ENCODE measurements around the gene PRAMEF10. TPM values are rescaled to one million over a fixed set of nuclear protein-coding genes. Genes with fewer than 3 reads are reported as not detected.
"Not testable (repeated sequence)": the region's sequence is repeated elsewhere in the genome, so short reads cannot be mapped to it uniquely, and the experiment has no call there.

The PRAMEF10 gene, protein sequence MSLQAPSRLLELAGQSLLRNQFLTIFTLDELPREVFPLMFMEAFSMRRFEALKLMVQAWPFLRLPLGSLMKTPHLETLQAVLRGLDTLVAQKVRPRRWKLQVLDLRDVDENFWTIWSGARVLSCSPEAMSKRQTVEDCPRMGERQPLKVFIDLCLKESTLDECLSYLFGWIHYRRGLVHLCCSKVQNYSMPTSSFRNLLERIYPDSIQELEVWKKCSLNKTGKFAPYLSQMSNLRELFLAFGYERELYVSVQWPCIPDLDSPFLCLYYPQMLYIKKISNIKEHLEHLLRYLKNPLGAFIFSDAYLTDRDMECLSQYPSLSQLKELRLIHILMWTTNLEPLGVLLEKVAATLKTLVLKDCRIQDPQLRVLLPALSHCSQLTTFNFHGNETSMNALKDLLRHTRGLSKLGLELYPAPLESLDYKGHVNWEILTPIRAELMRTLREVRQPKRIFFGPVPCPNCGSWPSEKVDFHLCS
- not detected in 2 replicates for total RNA-seq (2016; rRNA removed; fragmentation: Illumina TruSeq; extraction: Trizol)
- not detected in 2 replicates for total RNA-seq (2016; cell fraction: cytosol; rRNA removed; fragmentation: Illumina TruSeq; extraction: Trizol; ENCODE audit: low read depth)
- total RNA-seq (2016; cell fraction: insoluble cytoplasmic fraction; rRNA removed; fragmentation: Illumina TruSeq; extraction: Trizol), result not detected in 2 replicates
- not detected in 2 replicates for total RNA-seq (2016; cell fraction: membrane; rRNA removed; fragmentation: Illumina TruSeq; extraction: Trizol)
- total RNA-seq (2016; cell fraction: nucleus; rRNA removed; fragmentation: Illumina TruSeq; extraction: Trizol), result not detected in 2 replicates
- polyA plus RNA-seq (2011; rRNA removed), result not detected in 2 replicates
- not detected in 2 replicates for polyA plus RNA-seq (2011; cell fraction: cytosol; rRNA removed)
- not detected in 2 replicates for polyA plus RNA-seq (2011; cell fraction: nucleus; rRNA removed)
- polyA plus RNA-seq (2012), result not detected in 2 replicates
- polyA plus RNA-seq (2016; cell fraction: cytosol; fragmentation: Illumina TruSeq; extraction: Trizol; ENCODE audit: low read depth), result not detected in 2 replicates
- not detected in 2 replicates for polyA plus RNA-seq (2016; cell fraction: insoluble cytoplasmic fraction; fragmentation: Illumina TruSeq; extraction: Trizol; ENCODE audit: low read depth)
- polyA plus RNA-seq (2016; cell fraction: membrane; fragmentation: Illumina TruSeq; extraction: Trizol; ENCODE audit: low read depth), result not detected in 2 replicates
- not detected in 2 replicates for polyA plus RNA-seq (2016; cell fraction: nucleus; fragmentation: Illumina TruSeq; extraction: Trizol; ENCODE audit: insufficient read depth, low read depth)
- polyA minus RNA-seq (2011; rRNA and poly(A)+ RNA removed; ENCODE audit: low replicate concordance), result not detected in 2 replicates
- not detected in 2 replicates for polyA minus RNA-seq (2011; cell fraction: cytosol; rRNA and poly(A)+ RNA removed)
- not detected in 2 replicates for polyA minus RNA-seq (2011; cell fraction: nucleus; rRNA and poly(A)+ RNA removed)
- not detected for Bru-seq, nascent RNA
- BruChase-seq, experiment 1, labeled RNA remaining after a 6-hour chase, result not detected
- BruChase-seq, experiment 2, labeled RNA remaining after a 2-hour chase, result not detected
- long read RNA-seq, experiment 1, result 0 reads
- long read RNA-seq, experiment 2, result 0 reads

- H3K79me2 ChIP-seq (ENCODE audit: insufficient read depth, low read length); FAIRE-seq; POLR2A ChIA-PET; H3K27me3 ChIP-seq (ENCODE audit: control insufficient read depth in 1 of 2, insufficient read depth in 2 of 2, low read length in 2 of 2); H4K20me1 ChIP-seq (ENCODE audit: insufficient read depth, low read length); BruUV-seq (replicated peaks); H3K4me2 ChIP-seq (ENCODE audit: low read depth, low read length); intact Hi-C loops (cut with micrococcal nuclease; ENCODE audit: unreplicated experiment); H3K9ac ChIP-seq (ENCODE audit: insufficient read depth, low read depth, low read length); ATAC-seq; H3K9me3 ChIP-seq (ENCODE audit: low read length); H2AFZ ChIP-seq (ENCODE audit: low read length); H3K27ac ChIP-seq (ENCODE audit: extremely low read length, insufficient read depth, low read length); CTCF ChIA-PET (ENCODE audit: low intra/inter-chr PET ratio, low total read pairs); DNase-seq (ENCODE audit: low spot score); in situ Hi-C loops (cut with HindIII; ENCODE audit: extremely low pct_ligation_motif_present, low pct_unique_long_range_greater_than_20kb); H3K4me3 ChIP-seq (replicated peaks in 1 of 3; ENCODE audit: insufficient read depth in 1 of 3, low read depth in 2 of 3, low read length in 3 of 3); H3K4me1 ChIP-seq (ENCODE audit: insufficient read depth, low read length); H3K36me3 ChIP-seq (replicated peaks in 1 of 2; ENCODE audit: control insufficient read depth in 1 of 2, insufficient read depth in 2 of 2, low read length in 2 of 2): not testable (repeated sequence)
- WGBS (ENCODE audit: low lambda C conversion rate), result no CpG with 5 or more reads among the region's 1 CpG
These were observed at the start of gene PRAMEF10 for GRCh38 chr1:12898170-12898569. TSS of gene PRAMEF10 (minus strand) at chr1:12898270. CDS start at chr1:12895847, 2,423 bp downstream.

- H3K4me2 ChIP-seq (ENCODE audit: low read depth, low read length); BruUV-seq (replicated peaks); H3K9ac ChIP-seq (ENCODE audit: insufficient read depth, low read depth, low read length); H3K36me3 ChIP-seq (replicated peaks in 1 of 2; ENCODE audit: control insufficient read depth in 1 of 2, insufficient read depth in 2 of 2, low read length in 2 of 2); intact Hi-C loops (cut with micrococcal nuclease; ENCODE audit: unreplicated experiment); H3K4me1 ChIP-seq (ENCODE audit: insufficient read depth, low read length); H2AFZ ChIP-seq (ENCODE audit: low read length); FAIRE-seq; H3K9me3 ChIP-seq (ENCODE audit: low read length); H3K27me3 ChIP-seq (ENCODE audit: control insufficient read depth in 1 of 2, insufficient read depth in 2 of 2, low read length in 2 of 2); ATAC-seq; DNase-seq (ENCODE audit: low spot score); H3K27ac ChIP-seq (ENCODE audit: extremely low read length, insufficient read depth, low read length); H4K20me1 ChIP-seq (ENCODE audit: insufficient read depth, low read length); in situ Hi-C loops (cut with HindIII; ENCODE audit: extremely low pct_ligation_motif_present, low pct_unique_long_range_greater_than_20kb); H3K4me3 ChIP-seq (replicated peaks in 1 of 3; ENCODE audit: insufficient read depth in 1 of 3, low read depth in 2 of 3, low read length in 3 of 3); POLR2A ChIA-PET; CTCF ChIA-PET (ENCODE audit: low intra/inter-chr PET ratio, low total read pairs); H3K79me2 ChIP-seq (ENCODE audit: insufficient read depth, low read length): not testable (repeated sequence)
- 15% methylated on average over 4 of the region's 4 CpGs for WGBS (ENCODE audit: low lambda C conversion rate)
These were observed 49.4 kb upstream of the PRAMEF10 start, which contains the start of gene PRAMEF6 for GRCh38 chr1:12947480-12947879. TSS of gene PRAMEF6 (minus strand) at chr1:12947580. CDS start at chr1:12942518, 5,062 bp downstream.

- H3K4me3 ChIP-seq (replicated peaks in 1 of 3; ENCODE audit: insufficient read depth in 1 of 3, low read depth in 2 of 3, low read length in 3 of 3); H3K4me1 ChIP-seq (ENCODE audit: insufficient read depth, low read length); H3K4me2 ChIP-seq (ENCODE audit: low read depth, low read length); in situ Hi-C loops (cut with HindIII; ENCODE audit: extremely low pct_ligation_motif_present, low pct_unique_long_range_greater_than_20kb); H2AFZ ChIP-seq (ENCODE audit: low read length); intact Hi-C loops (cut with micrococcal nuclease; ENCODE audit: unreplicated experiment); H3K27ac ChIP-seq (ENCODE audit: extremely low read length, insufficient read depth, low read length); H3K27me3 ChIP-seq (ENCODE audit: control insufficient read depth in 1 of 2, insufficient read depth in 2 of 2, low read length in 2 of 2); H3K9me3 ChIP-seq (ENCODE audit: low read length); BruUV-seq (replicated peaks); H3K36me3 ChIP-seq (replicated peaks in 1 of 2; ENCODE audit: control insufficient read depth in 1 of 2, insufficient read depth in 2 of 2, low read length in 2 of 2); H3K79me2 ChIP-seq (ENCODE audit: insufficient read depth, low read length); POLR2A ChIA-PET; H4K20me1 ChIP-seq (ENCODE audit: insufficient read depth, low read length); H3K9ac ChIP-seq (ENCODE audit: insufficient read depth, low read depth, low read length); DNase-seq (ENCODE audit: low spot score); CTCF ChIA-PET (ENCODE audit: low intra/inter-chr PET ratio, low total read pairs): not testable (repeated sequence)
- ATAC-seq, result peak; percentile 68
- WGBS (ENCODE audit: low lambda C conversion rate), result no CpG with 5 or more reads among the region's 5 CpGs
- FAIRE-seq, result peak; percentile 21
These were observed 26.3 kb upstream of the PRAMEF10 start for GRCh38 chr1:12924368-12924767.
